Ovary (tissue), 9 donors: ENCODE data around the gene ARV1. TPM values are rescaled to one million over a fixed set of nuclear protein-coding genes. Genes with fewer than 3 reads are reported as not detected.

ENCODE experiments used
- DNase-seq, 5 donors: peaks; one replicate each; pipeline ENCODE4 v3.0.0-alpha.2; 2019 to 2020
- H3K27ac ChIP-seq, 2 donors: fragments of 200-600 bp; one replicate each; pipeline versions ENCODE4 v1.5.1 to v1.8.0; 2019 to 2022
- H3K27me3 ChIP-seq: fragments of 200-600 bp; one replicate; pipeline ENCODE4 v1.8.0; 2022
- H3K36me3 ChIP-seq: fragments of 200-600 bp; sonication (generic); one replicate; pipeline ENCODE4 v1.5.1; 2019
- H3K4me1 ChIP-seq: one replicate; pipeline ENCODE4 v1.8.1; 2013; ENCODE audit warnings: mild to moderate bottlenecking, moderate library complexity; ENCODE audit not compliant: insufficient read depth
- H3K4me3 ChIP-seq: fragments of 200-600 bp; sonication (generic); one replicate; pipeline ENCODE4 v1.5.1; 2017
- H3K9me3 ChIP-seq, 2 donors: fragments of 200-600 bp in 1 of 2; sonication (generic) in 1 of 2; one replicate each; pipeline versions ENCODE4 v1.5.1 to v1.8.1; 2013 to 2019; ENCODE audit warnings: mild to moderate bottlenecking in 1 of 2, moderate library complexity in 1 of 2
- EP300 ChIP-seq: sonication (generic); formaldehyde crosslinking; IDR thresholded peaks from one replicate; pipeline ENCODE4 v1.6.1; 2017; ENCODE audit warnings: antibody characterized with exemption
- POLR2A ChIP-seq: fragments of 450-650 bp; IDR thresholded peaks from one replicate; pipeline ENCODE4 v1.6.1; 2017; ENCODE audit warnings: antibody characterized with exemption, mild to moderate bottlenecking, moderate library complexity
- WGBS, 3 donors: extraction: QIAGEN DNeasy Blood & Tissue Kit in 1 of 3; methylation state at CpG; one replicate each; pipeline versions ENCODE4 v1.1.5 to v1.1.7; 2013 to 2017; 5-methylcytosine and 5-hydroxymethylcytosine counted together
- intact Hi-C, 4 donors: fragments of 100-400 bp; cut with DNase I; formaldehyde crosslinking; loops; one replicate each; pipeline versions ENCODE4 v1.11.0 to v1.15.1; 2022 to 2023
- polyA plus RNA-seq, 2 donors: library from polyadenylated mRNA; stranded (reverse); fragments of 200-250 nt in 1 of 2; fragments of 350-450 nt in 1 of 2; fragmentation: Illumina TruSeq in 1 of 2; extraction: RNeasy Lipid Tissue Mini Kit (QIAGEN cat#74804) in 1 of 2; gene quantifications; one replicate each; pipeline ENCODE4 v1.2.3, GENCODE V29; 2013 to 2014
- total RNA-seq, 7 donors: library from RNA; depleted of rRNA in 2 of 7; stranded (reverse); fragments of >200 nt in 2 of 7; fragmentation: NEBNext Ultra II Directional in 3 of 7; extraction: Animal tissue kit (Norgen Biotek cat#: 25700) in 3 of 7; gene quantifications; one replicate each; pipeline versions ENCODE4 v1.1.0 to v1.2.4, GENCODE V29; 2016 to 2023
- TF ChIP-seq, protein P1 (sequence below), 3 donors: fragments of 450-650 bp in 2 of 3; fragments of 200-600 bp in 1 of 3; IDR thresholded peaks; one replicate each; pipeline versions ENCODE4 v1.5.1 to v1.8.0; 2016 to 2022; ENCODE audit warnings: antibody characterized with exemption in 3 of 3, mild to moderate bottlenecking in 1 of 3
- donor health status: DM: no; HTN: no; CAD: no; lungs with moderate emphysema.
- donor health status: DM: no; HTN: no; CAD: no.
- donor health status: Bipolar disorder and iron deficiency.
- donor health status: DM: yes; HTN: yes; CAD: no.
- donor health status: DM: no; HTN: no; CAD: no.
- donor health status: DM: yes; HTN: yes; CAD: no.

Gene ARV1
- total and polyA plus RNA-seq, 9 donors: 9.0 to 19.2 (median 13.1) TPM

DNA sequence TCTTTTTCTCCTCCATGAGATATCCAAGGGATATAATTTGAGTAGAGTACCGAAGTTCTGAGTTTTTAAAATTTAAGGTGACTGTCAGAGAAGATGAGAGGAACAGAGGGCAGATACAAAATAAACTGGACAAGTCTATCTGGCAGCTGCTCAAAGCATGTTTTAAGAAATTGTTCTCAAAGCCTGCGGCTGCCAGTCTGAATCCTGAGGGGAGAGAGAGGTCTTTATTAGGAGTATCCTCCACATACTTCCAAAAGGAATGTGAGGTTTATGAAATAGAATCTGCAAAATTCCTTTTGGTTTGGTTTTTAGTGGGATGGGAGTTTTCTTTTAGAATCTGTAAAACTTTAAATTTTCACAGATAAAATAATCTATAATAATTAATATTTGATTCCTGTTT is 41.5 kb upstream of the ARV1 start:
- Histone ChIP-seq H3K9me3 (no peaks in the 10 kb centered on the region), H3K36me3 (no peaks in the 10 kb centered on the region), H3K27ac (no peak overlapping the region), H3K4me1 (peaks cover 2% of the 10 kb centered on the region), H3K27me3 (no peaks in the 10 kb centered on the region), H3K4me3 (no peak overlapping the region)
- intact Hi-C loops: no loop called here
- no peak for TF ChIP-seq POLR2A
- TF ChIP-seq, protein P1, sequence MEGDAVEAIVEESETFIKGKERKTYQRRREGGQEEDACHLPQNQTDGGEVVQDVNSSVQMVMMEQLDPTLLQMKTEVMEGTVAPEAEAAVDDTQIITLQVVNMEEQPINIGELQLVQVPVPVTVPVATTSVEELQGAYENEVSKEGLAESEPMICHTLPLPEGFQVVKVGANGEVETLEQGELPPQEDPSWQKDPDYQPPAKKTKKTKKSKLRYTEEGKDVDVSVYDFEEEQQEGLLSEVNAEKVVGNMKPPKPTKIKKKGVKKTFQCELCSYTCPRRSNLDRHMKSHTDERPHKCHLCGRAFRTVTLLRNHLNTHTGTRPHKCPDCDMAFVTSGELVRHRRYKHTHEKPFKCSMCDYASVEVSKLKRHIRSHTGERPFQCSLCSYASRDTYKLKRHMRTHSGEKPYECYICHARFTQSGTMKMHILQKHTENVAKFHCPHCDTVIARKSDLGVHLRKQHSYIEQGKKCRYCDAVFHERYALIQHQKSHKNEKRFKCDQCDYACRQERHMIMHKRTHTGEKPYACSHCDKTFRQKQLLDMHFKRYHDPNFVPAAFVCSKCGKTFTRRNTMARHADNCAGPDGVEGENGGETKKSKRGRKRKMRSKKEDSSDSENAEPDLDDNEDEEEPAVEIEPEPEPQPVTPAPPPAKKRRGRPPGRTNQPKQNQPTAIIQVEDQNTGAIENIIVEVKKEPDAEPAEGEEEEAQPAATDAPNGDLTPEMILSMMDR (IDR thresholded peaks at IDR 0.05): no peak
- TF ChIP-seq EP300: no peak
- 9 to 25% (median 18%) methylated on average over 2 of the region's 2 CpGs for WGBS, 3 donors
- no peak for DNase-seq

DNA sequence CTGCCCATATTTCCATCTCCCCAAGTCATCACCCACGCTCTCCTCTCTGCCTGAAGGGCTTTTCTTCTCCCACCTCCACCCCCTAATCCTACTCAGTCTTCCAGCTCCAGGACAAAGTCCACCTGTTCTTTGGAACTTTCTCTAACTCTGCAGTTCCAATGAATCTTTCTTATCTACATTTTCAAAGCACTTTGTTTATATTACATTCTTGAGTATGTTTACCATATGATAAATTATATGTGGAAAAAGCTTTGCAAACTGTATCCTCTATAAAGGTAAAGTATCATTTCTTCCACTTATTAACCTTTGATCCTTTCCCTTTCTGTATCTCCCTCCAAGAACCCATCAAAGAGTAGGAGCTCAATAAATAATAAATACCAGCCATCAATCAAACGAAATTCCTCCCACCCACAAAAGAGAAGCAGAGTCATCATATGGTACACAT is 39.9 kb upstream of the ARV1 start:
- DNase-seq: no peak
- WGBS, 3 donors: 66 to 69% (median 67%) methylated on average over 2 of the region's 2 CpGs
- intact Hi-C loops: no loop called here
- Histone ChIP-seq H3K27ac (no peak overlapping the region), H3K4me3 (no peak overlapping the region), H3K36me3 (no peaks in the 10 kb centered on the region), H3K9me3 (no peaks in the 10 kb centered on the region), H3K4me1 (peaks cover 2% of the 10 kb centered on the region), H3K27me3 (no peaks in the 10 kb centered on the region)
- TF ChIP-seq, protein P1 (IDR thresholded peaks at IDR 0.05): no peak
- no peak for TF ChIP-seq EP300
- TF ChIP-seq POLR2A: no peak

DNA sequence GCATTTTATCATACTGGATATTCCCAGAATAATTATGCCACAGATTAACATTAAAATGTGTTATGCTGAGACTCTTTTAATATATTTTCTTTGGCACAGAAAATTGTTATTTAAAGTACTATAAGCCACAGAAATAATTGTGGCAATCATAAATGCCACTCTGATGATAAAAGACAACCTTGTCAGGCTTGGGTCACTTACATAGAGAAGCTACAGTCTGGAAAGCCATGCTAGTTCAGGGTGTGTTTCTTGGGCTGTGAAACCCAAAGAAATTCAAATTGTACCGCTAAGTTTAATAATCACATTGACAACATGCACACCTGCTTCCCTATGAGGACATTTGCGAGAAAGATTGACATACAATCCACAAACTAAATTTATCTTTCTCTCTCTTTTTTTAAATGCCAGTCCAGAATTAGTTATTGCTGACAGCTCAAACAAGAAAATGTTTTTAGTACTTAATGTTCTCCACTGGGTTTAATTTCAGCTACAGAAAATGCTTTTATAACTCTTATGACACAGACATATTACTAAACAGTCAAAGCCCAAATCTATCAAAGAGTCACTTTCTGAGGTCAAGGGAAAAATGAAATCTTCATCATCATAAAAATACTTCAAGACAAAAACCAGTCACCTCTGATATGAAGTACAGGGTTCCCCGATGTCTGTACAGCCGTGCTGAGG is 38.9 kb upstream of the ARV1 start:
- H3K9me3 ChIP-seq: no peaks in the 10 kb centered on the region
- no peak for DNase-seq
- H3K4me3 ChIP-seq: no peak overlapping the region
- intact Hi-C loops: no loop called here
- H3K27me3 ChIP-seq: no peaks in the 10 kb centered on the region
- peaks cover 2% of the 10 kb centered on the region for H3K4me1 ChIP-seq
- TF ChIP-seq EP300: no peak
- TF ChIP-seq, protein P1 (IDR thresholded peaks at IDR 0.05): no peak
- H3K27ac ChIP-seq: no peak overlapping the region
- no peaks in the 10 kb centered on the region for H3K36me3 ChIP-seq
- 73 to 90% (median 76%) methylated on average over 4 of the region's 4 CpGs for WGBS, 3 donors

DNA sequence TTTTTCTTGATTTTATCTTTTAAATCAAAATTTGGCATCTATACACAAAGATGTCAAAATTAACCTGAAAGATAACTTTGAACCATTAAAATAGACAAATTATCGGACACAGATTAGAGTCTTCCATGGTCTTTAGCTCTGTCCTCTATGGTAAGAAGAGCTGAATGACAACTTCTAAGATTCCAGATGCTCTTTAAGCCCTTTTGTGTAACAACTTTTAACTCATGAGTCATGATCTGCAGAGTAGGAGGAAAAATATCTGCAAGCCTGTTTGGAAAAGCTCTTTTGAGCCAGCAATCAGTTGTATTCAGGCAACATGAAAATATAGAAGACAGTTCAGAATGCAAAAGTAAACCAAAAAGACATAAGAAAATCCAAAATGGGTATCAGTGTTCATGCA is 38.0 kb upstream of the ARV1 start:
- intact Hi-C loops: no loop called here
- H3K4me3 ChIP-seq: no peak overlapping the region
- H3K27me3 ChIP-seq: no peaks in the 10 kb centered on the region
- no peak for DNase-seq
- TF ChIP-seq, protein P1 (IDR thresholded peaks at IDR 0.05): no peak
- no peak overlapping the region for H3K27ac ChIP-seq
- peaks cover 2% of the 10 kb centered on the region for H3K4me1 ChIP-seq
- 83 to 95% (median 93%) methylated on average over 1 of the region's 1 CpG for WGBS, 3 donors
- H3K9me3 ChIP-seq: no peaks in the 10 kb centered on the region
- H3K36me3 ChIP-seq: no peaks in the 10 kb centered on the region
